Duodenal mucosa (tissue), 2 donors: ENCODE results near the gene MAPK11.

Experiments used
- H3K27ac ChIP-seq: one replicate; pipeline ENCODE4 v1.7.0; 2013; ENCODE audit warnings: low read depth, low read length
- H3K27me3 ChIP-seq, 2 donors: one replicate each; pipeline ENCODE4 v1.7.0; 2013; ENCODE audit warnings: low read length in 2 of 2, control low read depth in 1 of 2; ENCODE audit not compliant: insufficient read depth in 2 of 2, control insufficient read depth in 1 of 2
- H3K36me3 ChIP-seq, 2 donors: one replicate each; pipeline ENCODE4 v1.7.0; 2013; ENCODE audit warnings: low read length in 2 of 2, control low read depth in 1 of 2; ENCODE audit not compliant: insufficient read depth in 2 of 2, control insufficient read depth in 1 of 2
- H3K4me1 ChIP-seq, 2 donors: one replicate each; pipeline ENCODE4 v1.7.0; 2013; ENCODE audit warnings: low read length in 2 of 2, control low read depth in 1 of 2; ENCODE audit not compliant: insufficient read depth in 2 of 2, control insufficient read depth in 1 of 2
- H3K4me3 ChIP-seq, 2 donors: one replicate each; pipeline ENCODE4 v1.7.0; 2013; ENCODE audit warnings: low read length in 2 of 2, low read depth in 1 of 2
- H3K9ac ChIP-seq, 2 donors: one replicate each; pipeline ENCODE4 v1.7.0; 2013; ENCODE audit warnings: low read length in 2 of 2, low read depth in 1 of 2
- H3K9me3 ChIP-seq, 2 donors: one replicate each; pipeline ENCODE4 v1.7.0; 2013; ENCODE audit warnings: low read length in 2 of 2, control low read depth in 1 of 2; ENCODE audit not compliant: control insufficient read depth in 1 of 2

MAPK11 gene

DNA sequence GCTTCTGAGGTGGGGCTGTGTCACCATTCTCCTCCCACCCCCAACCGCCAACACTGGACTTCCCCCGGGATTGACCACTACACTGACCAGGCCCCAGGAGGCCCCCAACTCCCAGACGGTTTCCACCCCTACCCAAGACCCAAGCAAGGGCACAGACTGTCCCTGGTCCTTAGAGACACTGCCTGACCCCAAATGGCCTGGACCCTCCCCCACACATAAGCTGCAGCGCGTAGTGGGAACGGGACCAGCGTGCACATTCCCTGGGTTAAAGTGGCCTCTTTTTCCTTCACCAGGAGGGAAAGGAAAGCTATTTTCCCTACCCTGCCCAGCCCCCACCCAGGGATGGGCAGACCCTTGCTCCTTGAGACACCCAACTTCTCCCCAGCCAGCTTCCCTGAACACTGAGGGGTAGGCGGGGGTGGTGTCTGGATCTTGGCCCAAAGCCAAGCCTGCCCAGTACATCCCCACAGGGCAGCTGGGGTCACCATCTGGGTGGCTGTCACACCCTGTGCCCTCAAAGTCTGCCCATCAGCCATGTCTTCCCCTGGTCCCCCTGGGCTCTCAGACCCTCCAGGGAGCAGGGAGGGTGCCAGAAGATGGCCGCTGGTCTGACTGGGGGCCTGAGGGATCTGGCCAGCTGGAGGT, 7.1 kb downstream of the MAPK11 start:
- H3K4me3 ChIP-seq, result no peak overlapping the region
- H3K9me3 ChIP-seq, result no peaks in the 10 kb centered on the region
- peaks cover 21 to 24% of the 10 kb centered on the region in 2 donors for H3K27me3 ChIP-seq
- no peak overlapping the region for H3K27ac ChIP-seq
- no peaks in the 10 kb centered on the region for H3K36me3 ChIP-seq
- no peak overlapping the region for H3K9ac ChIP-seq
- peaks cover under 1 to 8% of the 10 kb centered on the region in 2 donors for H3K4me1 ChIP-seq

DNA sequence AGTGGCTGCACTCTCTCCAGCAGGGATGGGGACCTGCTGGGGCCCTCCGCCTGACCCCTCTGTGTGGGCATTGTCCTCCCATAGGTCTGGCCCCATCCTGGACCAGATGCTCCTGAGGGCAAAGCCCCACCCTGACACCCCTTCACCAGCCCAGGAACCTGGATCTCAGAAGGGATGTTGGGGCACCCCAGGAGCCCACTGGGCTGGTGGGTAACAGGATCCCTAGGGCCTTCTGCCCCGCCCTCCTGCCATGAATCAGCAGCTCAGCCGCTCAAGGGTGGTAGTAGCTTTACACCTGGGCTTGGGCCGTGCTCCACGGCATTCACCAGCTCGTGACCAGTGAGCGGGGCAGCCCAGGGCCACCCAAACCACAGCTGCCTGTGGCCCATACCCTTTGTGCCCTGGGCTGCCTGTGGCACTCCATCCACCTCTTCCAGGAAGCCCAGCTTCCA, 7.7 kb downstream of the MAPK11 start:
- Histone ChIP-seq H3K27me3 (peaks cover 21 to 24% of the 10 kb centered on the region in 2 donors), H3K4me3 (no peak overlapping the region), H3K9ac (no peak overlapping the region), H3K4me1 (peaks cover 6 to 8% of the 10 kb centered on the region in 2 donors), H3K9me3 (no peaks in the 10 kb centered on the region), H3K27ac (no peak overlapping the region), H3K36me3 (no peaks in the 10 kb centered on the region)

DNA sequence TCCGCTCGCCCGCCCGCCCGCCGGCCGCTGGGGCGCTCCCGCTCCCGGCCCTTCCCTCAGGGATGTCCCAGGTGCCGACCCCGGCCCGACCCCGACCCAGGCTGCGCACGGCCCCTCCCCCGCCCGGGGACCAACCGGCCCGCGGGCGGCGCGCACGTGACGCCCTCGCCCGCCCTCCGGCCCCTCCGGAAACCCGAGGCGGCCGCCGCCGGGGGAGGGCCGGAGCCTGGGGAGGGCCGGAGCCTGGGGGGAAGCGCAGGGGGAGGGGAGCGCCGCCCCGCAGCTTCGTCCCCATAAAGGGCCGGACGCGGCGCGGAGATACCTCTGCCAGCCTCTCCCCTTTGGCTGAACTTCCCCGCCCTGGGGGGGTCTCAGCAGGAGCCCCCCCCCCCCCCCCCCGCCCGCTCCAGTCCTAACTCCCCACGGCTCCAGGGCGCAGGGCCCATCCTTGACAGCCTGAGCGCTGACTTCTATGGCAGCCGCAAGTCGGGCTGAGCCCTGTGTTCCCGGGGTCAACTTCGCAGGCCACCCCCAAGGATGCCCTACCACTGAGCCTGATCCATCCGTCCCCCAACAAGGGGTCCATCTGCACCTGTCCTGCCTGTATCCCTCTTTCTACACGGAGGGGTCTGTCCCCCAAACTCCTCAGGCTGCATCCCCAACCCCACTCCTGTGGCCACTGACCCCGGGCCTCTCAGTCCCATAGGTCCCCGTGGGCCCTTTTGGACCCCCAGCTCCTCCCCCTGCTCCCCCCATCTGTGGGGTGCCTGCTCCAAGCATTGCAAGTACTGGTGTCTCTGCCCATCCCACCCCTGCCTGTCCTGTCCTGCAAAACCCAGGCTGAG, 8.3 kb downstream of the MAPK11 start, which contains the start of gene MAPK12:
TSS of gene MAPK12 (minus strand) at position 69 of the 845 bp plus-strand sequence. CDS start 174 bp downstream, outside the sequence.
- H3K36me3 ChIP-seq, result no peaks in the 10 kb centered on the region
- H3K27me3 ChIP-seq, result peaks cover 21 to 24% of the 10 kb centered on the region in 2 donors
- H3K9me3 ChIP-seq, result no peaks in the 10 kb centered on the region
- no peak within 1 kb of the TSS for H3K9ac ChIP-seq
- H3K4me1 ChIP-seq, result peaks cover 8% of the 10 kb centered on the region in 2 donors
- peak within 1 kb of the TSS in 1 of 2 donors; percentile 45 for H3K4me3 ChIP-seq
- H3K27ac ChIP-seq, result no peak within 1 kb of the TSS

DNA sequence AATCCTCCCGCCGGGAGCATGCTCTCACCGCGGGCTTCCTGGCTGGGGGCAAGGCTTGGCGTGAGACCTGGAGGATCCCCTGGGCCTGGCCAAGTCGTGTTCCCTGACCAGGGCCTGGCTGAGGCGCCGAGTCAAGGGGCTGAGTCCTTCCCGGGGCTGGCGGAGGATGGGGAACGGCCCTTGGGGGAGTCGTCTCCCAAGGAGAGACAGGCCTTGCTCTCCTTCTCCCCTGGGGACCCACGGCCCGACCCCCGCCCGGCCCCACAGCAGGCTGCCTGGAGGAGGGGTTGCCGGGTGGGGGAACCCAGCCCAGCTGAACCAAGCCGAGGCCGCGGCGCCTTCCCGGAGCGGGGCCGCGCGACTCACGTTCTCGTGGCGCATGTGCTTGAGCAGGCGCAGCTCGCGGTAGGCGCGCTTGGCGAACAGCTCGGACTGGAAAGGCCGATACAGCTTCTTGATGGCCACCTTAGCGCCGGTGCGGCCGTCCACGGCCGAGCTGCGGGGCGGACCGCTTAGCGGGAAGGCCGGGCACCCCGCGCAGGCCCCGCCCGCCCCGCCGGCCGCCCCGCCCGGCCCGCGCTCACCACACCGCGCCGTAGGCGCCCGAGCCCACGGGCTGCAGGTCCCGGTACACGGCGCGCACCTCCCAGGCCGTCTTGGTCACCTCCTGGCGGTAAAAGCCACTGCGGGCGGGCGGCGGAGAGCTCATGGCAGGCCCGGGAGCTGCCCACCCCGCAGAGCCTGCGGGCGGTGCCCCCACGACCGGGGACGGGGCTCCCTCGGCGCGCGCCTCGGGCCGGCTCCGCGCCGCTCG, 9.2 kb downstream of the MAPK11 start:
- H3K27me3 ChIP-seq, result peaks cover 21 to 28% of the 10 kb centered on the region in 2 donors
- H3K9me3 ChIP-seq, result no peaks in the 10 kb centered on the region
- no peaks in the 10 kb centered on the region for H3K36me3 ChIP-seq
- peak overlapping the region in 1 of 2 donors; percentile 45 for H3K4me3 ChIP-seq
- no peak overlapping the region for H3K9ac ChIP-seq
- H3K4me1 ChIP-seq, result peaks cover 8% of the 10 kb centered on the region in 2 donors
- H3K27ac ChIP-seq, result no peak overlapping the region

DNA sequence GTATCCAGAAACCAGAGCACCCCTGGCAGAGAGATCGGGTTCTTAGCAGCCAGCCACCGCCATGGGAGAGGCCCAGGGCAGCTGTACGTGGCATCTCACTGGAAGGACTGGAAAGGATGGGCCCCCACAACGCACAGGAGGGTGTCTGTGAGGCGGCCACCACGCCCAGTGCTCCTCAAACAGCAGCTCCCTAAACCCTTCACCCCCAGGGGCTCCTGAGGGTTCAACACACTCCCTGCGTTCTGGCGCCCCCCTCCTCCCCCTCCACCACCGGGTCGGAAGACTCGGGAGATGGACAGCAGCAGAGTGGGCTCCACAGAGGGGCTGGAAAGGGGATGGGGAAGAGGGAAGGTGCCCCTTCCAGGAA, 9.8 kb downstream of the MAPK11 start:
- Histone ChIP-seq H3K9ac (no peak overlapping the region), H3K4me1 (peaks cover 8% of the 10 kb centered on the region in 2 donors), H3K27me3 (peaks cover 21 to 28% of the 10 kb centered on the region in 2 donors), H3K36me3 (no peaks in the 10 kb centered on the region), H3K27ac (no peak overlapping the region), H3K9me3 (no peaks in the 10 kb centered on the region), H3K4me3 (no peak overlapping the region)

DNA sequence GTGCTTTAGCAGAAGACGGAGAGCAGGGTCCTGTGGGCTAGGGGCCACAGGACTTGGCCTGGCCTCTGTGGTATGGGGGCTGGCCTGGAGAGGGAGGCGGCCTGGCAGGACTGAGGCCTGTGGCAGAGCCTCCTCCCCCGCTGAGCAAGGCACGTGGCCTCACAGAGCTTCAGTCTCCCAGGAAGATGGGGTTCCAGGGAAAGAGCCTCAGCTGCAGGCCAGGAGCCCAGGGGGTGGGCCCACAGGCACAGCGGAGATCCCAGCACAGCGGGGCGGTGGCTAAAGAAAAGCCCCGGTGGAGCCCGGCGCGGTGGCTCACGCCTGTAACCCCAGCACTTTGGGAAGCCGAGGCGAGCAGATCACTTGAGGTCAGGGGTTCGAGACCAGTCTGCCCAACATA, 10.9 kb downstream of the MAPK11 start:
- no peaks in the 10 kb centered on the region for H3K9me3 ChIP-seq
- H3K9ac ChIP-seq, result no peak overlapping the region
- no peaks in the 10 kb centered on the region for H3K36me3 ChIP-seq
- no peak overlapping the region for H3K27ac ChIP-seq
- H3K4me1 ChIP-seq, result peaks cover 8% of the 10 kb centered on the region in 2 donors
- H3K27me3 ChIP-seq, result peaks cover 21 to 28% of the 10 kb centered on the region in 2 donors
- no peak overlapping the region for H3K4me3 ChIP-seq

DNA sequence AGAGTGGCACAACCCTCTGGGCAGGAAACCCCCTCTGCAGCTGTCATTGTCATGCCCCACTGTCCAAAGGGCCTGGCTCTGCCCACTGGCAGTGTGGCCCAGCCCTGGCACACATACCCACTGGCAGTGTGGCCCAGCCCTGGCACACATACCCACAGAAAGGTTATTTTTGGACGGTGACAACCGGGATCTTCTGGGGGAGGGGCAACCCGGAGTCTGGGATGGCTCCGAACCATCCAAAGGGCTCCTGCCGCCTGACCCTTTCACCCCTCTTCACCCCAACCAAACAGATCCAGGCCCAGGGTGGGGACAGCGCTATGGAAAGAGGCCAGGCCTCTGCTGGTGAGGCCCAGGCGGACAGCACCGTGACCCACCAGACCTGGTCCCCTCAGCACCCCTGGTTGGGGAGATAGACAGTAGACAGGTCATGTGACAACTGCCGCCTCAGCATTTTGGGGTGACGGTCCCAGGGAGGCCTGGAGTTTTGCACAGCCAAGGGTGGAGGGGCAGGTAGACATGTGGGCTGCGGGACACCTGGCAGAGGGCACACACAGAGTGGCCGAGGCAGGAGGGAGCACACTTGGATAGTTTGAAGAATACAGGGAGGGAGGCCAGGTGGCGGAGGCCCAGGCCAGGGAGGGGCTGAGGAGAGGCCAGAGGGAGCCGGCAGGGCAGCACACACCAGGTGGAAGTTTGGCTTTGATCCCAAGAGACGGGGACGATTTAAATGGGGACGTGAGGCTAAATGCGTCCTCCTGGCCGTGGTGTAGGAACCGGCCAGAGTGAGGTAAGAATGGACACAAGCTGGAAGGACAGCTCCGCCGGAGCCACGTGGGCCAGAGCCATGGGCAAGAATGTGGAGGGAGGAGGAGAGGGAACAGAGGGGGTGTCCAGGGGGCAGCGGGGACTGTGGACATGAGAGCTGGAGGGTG, 11.6 kb downstream of the MAPK11 start:
- Histone ChIP-seq H3K27me3 (peaks cover 21 to 28% of the 10 kb centered on the region in 2 donors), H3K9ac (no peak overlapping the region), H3K36me3 (no peaks in the 10 kb centered on the region), H3K4me1 (peaks cover 8% of the 10 kb centered on the region in 2 donors), H3K4me3 (no peak overlapping the region), H3K9me3 (no peaks in the 10 kb centered on the region), H3K27ac (no peak overlapping the region)

DNA sequence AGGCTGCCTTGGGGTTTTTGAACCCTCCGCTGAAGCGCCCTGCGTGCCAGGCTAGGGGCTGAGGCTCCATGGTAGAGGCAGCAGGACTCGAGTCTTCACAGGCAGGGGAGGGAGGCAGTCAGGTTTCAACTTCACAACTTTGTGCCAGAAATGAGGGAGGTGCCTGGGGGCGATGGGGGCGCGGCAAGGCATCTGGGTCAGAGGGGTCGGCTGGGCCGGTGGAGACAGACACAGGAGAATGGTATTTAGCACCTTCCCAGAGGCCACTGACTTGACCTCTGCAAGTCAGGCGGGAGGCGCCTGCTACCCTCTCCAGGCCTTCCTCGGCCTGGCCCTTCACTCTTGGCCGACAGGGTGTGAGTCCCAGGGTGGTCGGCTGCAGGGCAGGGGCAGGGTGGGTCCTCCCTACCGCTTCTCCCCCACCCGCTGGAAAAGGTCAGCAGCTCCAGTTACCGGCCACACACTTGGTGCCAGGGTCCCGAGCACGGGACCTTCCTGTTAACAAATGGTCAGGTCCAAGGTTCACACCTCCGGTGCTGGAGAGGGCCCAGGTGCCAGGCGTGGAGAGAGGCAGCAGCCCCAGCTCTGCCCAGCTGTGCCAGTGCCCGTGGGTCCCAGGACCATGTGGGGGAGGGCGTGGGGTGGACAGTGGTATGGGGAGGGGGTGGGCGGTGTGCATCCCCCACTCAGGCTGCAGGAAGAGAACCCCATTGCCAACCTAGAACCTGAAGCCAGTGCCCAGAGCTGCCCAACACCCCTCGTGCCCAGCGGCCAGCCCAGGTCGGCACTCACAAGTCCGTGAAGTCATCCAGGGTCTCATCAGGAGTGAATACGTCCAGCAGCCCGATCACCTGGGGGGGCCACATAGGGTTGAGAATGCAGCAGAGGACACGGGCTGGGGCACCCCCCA, 12.5 kb downstream of the MAPK11 start:
- Histone ChIP-seq H3K36me3 (no peaks in the 10 kb centered on the region), H3K9me3 (no peaks in the 10 kb centered on the region), H3K27me3 (peaks cover 14 to 22% of the 10 kb centered on the region in 2 donors), H3K4me3 (no peak overlapping the region), H3K4me1 (peaks cover 8% of the 10 kb centered on the region in 2 donors), H3K27ac (no peak overlapping the region), H3K9ac (no peak overlapping the region)
